Activated B cell treated with CpG ODN at 0.5 μM for 24 hours (primary cell): ENCODE results near the gene PHF2. TPM values are rescaled to one million over a fixed set of nuclear protein-coding genes. Genes with fewer than 3 reads are reported as not detected.
A peak's percentile ranks its signal among the peaks of the same experiment; 100 is the strongest.

ENCODE experiments used
- ATAC-seq: fragments of 200-7000 bp; cut with Tn5 transposase; one replicate; pipeline ENCODE4 v1.10.0; 2021; ENCODE audit warnings: low read depth, mild to moderate bottlenecking, moderate library complexity
- CTCF ChIA-PET: fragments of 350-600 bp; sonication (Branson Sonifier 250); formaldehyde crosslinking; loops from one replicate; lab custom pipeline; 2021; ENCODE audit warnings: antibody characterized with exemption; lab: Charles Lee
- POLR2A ChIA-PET: fragments of 350-600 bp; sonication (Branson Sonifier 250); formaldehyde crosslinking; loops from one replicate; lab custom pipeline; 2021; ENCODE audit warnings: antibody characterized with exemption; lab: Charles Lee
- DNase-seq: peaks from one replicate; pipeline ENCODE4 v3.0.0; 2022
- H3K27ac Mint-ChIP-seq: one replicate; pipeline ENCODE4 v1.8.0; 2020; ENCODE audit warnings: mixed read lengths
- H3K27me3 Mint-ChIP-seq: one replicate; pipeline ENCODE4 v1.8.0; 2021; ENCODE audit warnings: mixed read lengths
- H3K36me3 Mint-ChIP-seq: one replicate; pipeline ENCODE4 v1.8.0; 2021; ENCODE audit warnings: low read depth, mixed read lengths
- H3K4me1 Mint-ChIP-seq: one replicate; pipeline ENCODE4 v1.8.0; 2021; ENCODE audit warnings: mixed read lengths
- H3K4me3 Mint-ChIP-seq: one replicate; pipeline ENCODE4 v1.8.0; 2020; ENCODE audit warnings: mild to moderate bottlenecking, mixed read lengths
- H3K9me3 Mint-ChIP-seq: one replicate; pipeline ENCODE4 v1.8.0; 2020; ENCODE audit warnings: mixed read lengths
- CTCF ChIP-seq: fragments of 200-600 bp; IDR thresholded peaks from one replicate; pipeline ENCODE4 v1.8.0; 2022; ENCODE audit warnings: antibody characterized with exemption, mild to moderate bottlenecking
- intact Hi-C: fragments of 100-400 bp; cut with micrococcal nuclease; formaldehyde crosslinking; loops from one replicate; pipeline ENCODE4 v1.15.1; 2024
- total RNA-seq: library from RNA; stranded (reverse); gene quantifications from 2 replicates; pipeline ENCODE4 v1.2.3, GENCODE V29; 2022

PHF2 gene
- total RNA-seq, 1 donor from 2014 or later: 18.2 TPM

GRCh38 chr9:93588641-93589609 lies 12.5 kb downstream of the PHF2 start:
- intact Hi-C loops: no loop called here
- H3K27me3 Mint-ChIP-seq: no peaks in the 10 kb centered on the region
- ChIA-PET POLR2A (no interaction called here), CTCF (no interaction called here)
- no peak for TF ChIP-seq CTCF
- H3K4me3 Mint-ChIP-seq: no peak overlapping the region
- H3K27ac Mint-ChIP-seq: no peak overlapping the region
- DNase-seq (no peak), ATAC-seq (no peak)
- H3K4me1 Mint-ChIP-seq: peaks cover 25% of the 10 kb centered on the region
- no peaks in the 10 kb centered on the region for H3K36me3 Mint-ChIP-seq
- peaks cover 5% of the 10 kb centered on the region for H3K9me3 Mint-ChIP-seq

GRCh38 chr9:93589688-93590087 lies 13.3 kb downstream of the PHF2 start:
- ChIA-PET POLR2A (no interaction called here), CTCF (no interaction called here)
- Mint-ChIP-seq H3K36me3 (no peaks in the 10 kb centered on the region), H3K4me3 (no peak overlapping the region), H3K27ac (peak overlapping the region; percentile 30), H3K9me3 (no peaks in the 10 kb centered on the region), H3K27me3 (no peaks in the 10 kb centered on the region), H3K4me1 (peaks cover 33% of the 10 kb centered on the region)
- ATAC-seq (no peak), DNase-seq (no peak)
- TF ChIP-seq CTCF: no peak
- intact Hi-C loops: no loop called here

- CTCF ChIA-PET: no interaction called here
- Mint-ChIP-seq H3K27ac (no peak overlapping the region), H3K27me3 (no peaks in the 10 kb centered on the region), H3K9me3 (no peaks in the 10 kb centered on the region), H3K4me3 (no peak overlapping the region), H3K36me3 (no peaks in the 10 kb centered on the region), H3K4me1 (peaks cover 37% of the 10 kb centered on the region)
- intact Hi-C loops: no loop called here
- TF ChIP-seq CTCF: no peak
- POLR2A ChIA-PET: no interaction called here
- DNase-seq (no peak), ATAC-seq (no peak)
Observed at GRCh38 chr9:93590609-93591234, 14.3 kb downstream of the PHF2 start.

GRCh38 chr9:93591301-93592007 lies 15.1 kb downstream of the PHF2 start:
- ChIA-PET CTCF (no interaction called here), POLR2A (no interaction called here)
- TF ChIP-seq CTCF: no peak
- peaks cover 45% of the 10 kb centered on the region for H3K4me1 Mint-ChIP-seq
- H3K4me3 Mint-ChIP-seq: no peak overlapping the region
- no peak for DNase-seq
- ATAC-seq: no peak
- no peaks in the 10 kb centered on the region for H3K36me3 Mint-ChIP-seq
- no peaks in the 10 kb centered on the region for H3K9me3 Mint-ChIP-seq
- H3K27ac Mint-ChIP-seq: no peak overlapping the region
- intact Hi-C loops: no loop called here
- H3K27me3 Mint-ChIP-seq: no peaks in the 10 kb centered on the region
